ENCODE measurements around the gene SEH1L.
"Not testable (repeated sequence)": the region's sequence is repeated elsewhere in the genome, so short reads cannot be mapped to it uniquely, and the experiment has no call there.

SEH1L gene

DNA sequence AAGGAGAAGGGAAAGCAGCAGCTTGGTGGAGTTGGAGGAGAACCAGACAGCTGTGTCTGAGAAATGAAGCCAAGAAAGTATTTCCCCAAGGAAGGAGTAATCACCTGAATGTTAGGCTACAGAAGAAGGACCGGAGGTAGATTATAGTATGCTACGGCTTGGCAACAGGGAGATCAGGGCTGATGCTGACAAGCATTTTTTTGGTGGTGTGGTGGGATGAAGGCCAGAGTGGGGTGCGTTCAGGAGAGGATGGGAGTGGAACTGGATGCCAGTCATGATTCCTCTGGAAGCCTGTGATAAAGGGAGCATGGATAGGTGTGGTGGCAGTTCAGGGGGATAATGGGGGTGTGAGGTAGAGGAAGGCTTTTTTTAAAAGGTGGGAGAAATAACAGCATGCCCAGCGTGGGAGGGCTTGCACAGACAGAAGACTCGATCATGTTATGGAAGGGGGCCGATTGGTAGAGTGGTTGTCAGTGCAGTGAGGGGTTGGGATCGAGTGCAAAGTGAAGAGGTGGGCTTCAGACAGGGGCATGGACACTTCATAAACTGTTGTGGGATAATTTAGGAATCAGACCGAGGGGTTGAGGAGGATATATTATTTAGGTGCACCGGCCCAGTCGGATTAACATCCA is 49.0 kb downstream of the SEH1L start:
- no peak for DNase-seq

DNA sequence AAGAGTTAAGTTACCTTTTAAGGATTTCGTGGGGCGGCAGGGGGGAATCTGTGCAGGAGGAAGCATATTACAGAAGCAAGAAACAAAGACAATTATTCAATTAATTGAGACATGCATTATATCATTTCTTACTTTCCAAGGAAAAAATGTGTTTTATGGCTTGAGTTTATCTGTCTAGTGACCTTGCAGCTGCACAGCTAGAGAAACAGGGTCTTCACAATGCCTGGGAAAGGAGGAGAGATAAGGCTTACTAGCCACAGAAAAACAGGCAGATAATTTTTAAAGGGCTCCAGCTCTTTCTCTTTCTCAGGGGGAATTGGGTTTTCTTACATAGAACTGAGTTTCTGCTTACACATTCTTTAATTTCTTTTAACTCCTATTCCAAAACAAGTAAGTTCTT is 49.5 kb downstream of the SEH1L start:
- not testable (repeated sequence) for DNase-seq

DNA sequence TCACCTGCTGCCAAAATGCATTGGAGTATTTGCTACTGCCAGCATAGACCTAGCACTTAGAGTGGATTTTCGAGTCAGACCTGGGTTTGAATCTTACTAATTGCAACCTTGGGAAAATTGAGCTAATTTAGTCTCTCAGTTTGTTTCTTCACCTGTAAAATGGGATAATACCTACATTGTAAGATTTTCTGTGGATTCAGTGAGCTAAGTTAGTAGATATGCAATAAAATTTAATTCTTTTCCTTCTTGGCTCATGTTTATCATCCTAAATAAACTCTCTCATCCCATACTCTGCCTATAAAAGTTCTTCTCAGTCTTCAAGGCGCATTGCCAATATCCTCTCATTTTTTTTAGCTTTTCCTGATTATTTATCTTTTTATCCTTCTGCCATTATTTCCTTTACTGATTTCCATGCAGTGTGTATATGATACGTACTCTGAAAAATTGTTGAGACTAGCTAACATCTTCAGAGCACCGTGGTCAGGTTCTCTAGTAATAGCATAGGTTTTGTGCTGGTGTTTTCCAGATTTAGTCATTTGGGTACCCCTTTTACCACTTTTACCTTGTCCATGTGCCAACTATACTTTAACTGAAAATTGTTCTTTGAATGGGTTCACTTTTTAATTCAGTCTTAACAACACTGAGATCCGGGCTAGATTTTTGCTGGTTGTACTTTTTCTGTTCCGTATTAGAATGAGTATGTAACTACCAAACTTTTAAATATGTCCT is 50.7 kb downstream of the SEH1L start:
- DNase-seq, result no peak

DNA sequence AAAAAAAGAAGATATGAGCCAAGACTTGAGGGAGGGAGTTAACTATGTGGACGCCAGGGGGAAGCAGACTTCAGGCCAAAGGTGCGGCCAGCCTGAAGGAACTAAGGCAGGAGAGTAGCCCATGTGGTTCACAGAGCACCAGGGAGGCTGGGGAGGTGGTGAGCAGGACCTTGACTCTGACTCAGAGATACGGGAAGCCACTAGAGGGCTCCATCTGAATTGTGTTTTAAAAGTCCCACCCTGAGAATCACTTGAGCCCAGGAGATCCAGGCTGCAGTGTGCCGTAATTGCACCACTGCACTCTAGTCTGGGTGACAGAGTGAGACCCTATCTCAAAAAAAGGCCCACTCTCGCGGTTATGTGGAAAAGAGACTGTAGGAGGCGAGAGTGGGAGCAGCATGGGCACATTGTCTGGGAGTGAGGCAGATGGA is 55.7 kb downstream of the SEH1L start:
- no peak for DNase-seq

GRCh38 chr18:13004396-13004795 is 56.6 kb downstream of the SEH1L start:
- no peak for DNase-seq

GRCh38 chr18:13005289-13005688 is 57.5 kb downstream of the SEH1L start:
- no peak for DNase-seq

- no peak for DNase-seq
These were observed 58.9 kb downstream of the SEH1L start for GRCh38 chr18:13006531-13007247.

DNA sequence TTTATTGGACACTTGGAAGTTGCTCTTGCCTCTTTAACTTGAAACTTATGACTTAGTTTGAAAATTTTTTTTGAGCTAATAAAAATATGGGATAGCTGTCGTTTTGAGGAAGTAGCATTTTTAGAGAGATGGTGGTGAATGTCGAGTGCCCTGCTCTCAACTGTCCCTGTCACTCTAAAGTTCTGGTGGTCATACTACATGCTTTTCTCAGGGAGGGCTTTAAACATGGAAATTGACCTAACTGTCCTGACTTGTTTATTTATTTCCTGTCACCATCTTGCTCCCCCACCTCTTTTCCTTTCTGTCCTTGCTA is 59.4 kb downstream of the SEH1L start:
- no peak for DNase-seq

DNA sequence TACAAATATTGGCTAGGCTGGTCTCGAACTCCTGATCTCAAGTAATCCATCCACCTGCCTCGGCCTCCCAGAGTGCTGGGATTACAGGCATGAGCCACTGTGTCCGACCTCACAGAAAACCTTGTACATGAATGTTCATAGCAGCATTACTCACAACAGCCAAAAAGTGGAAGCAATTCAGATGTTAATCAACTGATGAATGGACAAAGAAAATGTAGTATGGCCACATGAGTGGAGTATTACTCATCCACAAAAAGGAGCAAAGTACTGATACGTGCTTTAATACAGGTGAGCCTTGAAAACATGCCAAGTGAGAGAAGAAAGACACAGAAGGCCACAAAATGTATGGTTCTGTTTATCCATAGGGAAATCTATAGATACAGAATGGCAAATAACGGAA is 63.9 kb downstream of the SEH1L start:
- no peak for DNase-seq

GRCh38 chr18:13014232-13014631 is 66.4 kb downstream of the SEH1L start:
- DNase-seq, result no peak

- DNase-seq, result no peak
These were observed 67.0 kb downstream of the SEH1L start for GRCh38 chr18:13014818-13015217.

DNA sequence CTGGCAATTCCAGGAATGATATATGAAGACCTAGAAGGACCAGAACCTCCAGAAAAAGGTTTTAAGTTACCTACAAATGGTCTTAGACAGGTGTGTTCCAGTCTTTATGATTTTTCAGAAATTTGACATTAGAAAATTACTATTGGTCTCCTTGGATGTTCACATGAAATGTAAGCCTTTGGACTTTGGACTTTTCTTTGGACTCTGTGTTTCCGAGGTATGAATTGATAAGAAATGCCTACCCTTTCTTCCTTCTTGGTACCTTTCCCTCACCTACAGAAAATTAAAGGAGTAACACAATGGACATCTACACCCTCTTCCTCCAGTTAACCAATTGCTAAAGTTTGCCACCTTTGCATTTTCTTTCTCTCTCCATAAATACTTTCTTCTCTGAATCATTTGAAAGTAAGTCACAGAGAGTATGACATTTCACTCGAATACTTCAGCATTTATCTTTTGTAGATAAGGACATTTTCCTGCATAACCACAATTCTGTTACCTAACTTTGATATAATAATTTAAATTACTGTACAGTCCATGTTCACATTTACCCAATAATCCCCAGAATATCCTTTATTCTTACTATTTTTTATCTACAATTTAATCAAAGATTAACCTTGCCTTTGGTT is 69.5 kb downstream of the SEH1L start:
- no peak for DNase-seq

DNA sequence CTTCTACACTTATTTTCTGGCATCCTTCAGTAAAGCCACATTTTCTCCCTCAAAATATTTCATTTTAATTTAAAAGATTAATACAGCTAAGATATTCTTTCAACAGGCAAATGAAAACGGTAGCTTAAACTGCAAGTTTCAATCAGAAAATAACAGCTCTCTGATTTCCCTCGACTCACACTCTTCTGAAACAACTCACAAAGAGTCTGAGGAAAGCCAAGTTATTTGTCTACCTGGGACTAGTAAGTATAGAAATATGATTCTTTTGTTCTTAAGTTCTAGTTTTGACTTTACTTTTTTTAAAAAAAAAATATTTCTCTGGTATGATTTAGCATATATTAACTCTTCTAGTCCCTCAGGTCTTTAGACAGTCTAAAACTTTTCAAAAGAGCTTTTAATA is 70.6 kb downstream of the SEH1L start:
- no peak for DNase-seq

GRCh38 chr18:13019301-13019700 is 71.5 kb downstream of the SEH1L start:
- no peak for DNase-seq

DNA sequence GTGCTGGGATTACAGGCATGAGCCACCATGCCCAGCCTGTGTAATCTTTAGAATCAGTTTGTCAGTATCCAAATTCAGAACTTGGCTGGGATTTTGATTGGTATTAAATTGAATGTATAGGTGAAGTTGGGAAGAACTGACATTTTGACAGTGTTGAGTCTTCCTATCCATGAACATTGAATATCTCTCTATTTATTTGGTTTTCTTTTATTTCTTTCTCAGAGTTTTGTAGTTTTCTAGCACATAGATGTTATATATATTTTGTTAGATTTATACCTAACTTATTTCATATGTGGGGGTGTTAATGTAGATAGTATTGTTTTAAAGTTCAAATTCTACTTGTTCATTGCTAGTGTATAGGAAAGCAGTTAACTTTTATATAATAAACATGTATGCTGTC is 74.8 kb downstream of the SEH1L start:
- DNase-seq, result no peak

DNA sequence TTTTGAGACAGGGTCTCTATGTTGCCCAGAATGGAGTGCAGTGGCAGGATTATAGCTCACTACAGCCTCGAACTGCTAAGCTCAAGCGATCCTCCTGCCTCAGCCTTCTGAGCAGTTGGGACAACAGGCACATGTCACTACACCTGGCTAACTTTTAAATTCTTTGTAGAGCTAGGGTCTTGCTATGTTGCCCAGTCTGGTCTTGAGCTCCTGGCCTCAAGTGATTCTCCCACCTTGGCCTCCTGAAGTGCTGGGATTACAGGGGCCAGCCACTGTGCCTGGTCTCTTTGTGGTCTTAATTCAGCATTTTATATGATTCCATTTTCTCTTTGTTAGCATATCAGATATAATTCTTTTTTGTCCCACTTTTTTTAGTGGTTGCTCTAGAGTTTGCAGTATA is 77.4 kb downstream of the SEH1L start:
- no peak for DNase-seq

- no peak for DNase-seq
These were observed 78.9 kb downstream of the SEH1L start for GRCh38 chr18:13026583-13027270.

DNA sequence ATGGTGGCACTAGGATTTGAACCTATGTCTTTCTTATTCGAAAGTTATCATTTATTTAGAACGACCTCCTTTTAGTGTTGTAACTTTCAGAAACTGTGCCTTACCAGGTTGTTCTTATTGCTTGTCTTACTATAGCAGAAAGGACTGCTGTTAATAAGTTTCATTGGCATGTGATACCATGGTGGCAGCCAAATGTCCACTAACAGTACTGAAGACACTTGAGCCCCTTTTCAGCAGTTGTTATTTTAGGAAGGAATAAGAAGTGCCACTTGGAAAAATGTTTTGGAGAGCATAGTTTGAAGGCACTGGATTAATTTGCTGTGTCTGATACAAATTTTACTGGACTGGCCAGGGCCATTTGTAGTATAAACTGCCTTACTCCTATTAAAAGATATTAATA is 81.1 kb downstream of the SEH1L start:
- no peak for DNase-seq

- no peak for DNase-seq
These were observed 84.4 kb downstream of the SEH1L start for GRCh38 chr18:13032173-13032572.

DNA sequence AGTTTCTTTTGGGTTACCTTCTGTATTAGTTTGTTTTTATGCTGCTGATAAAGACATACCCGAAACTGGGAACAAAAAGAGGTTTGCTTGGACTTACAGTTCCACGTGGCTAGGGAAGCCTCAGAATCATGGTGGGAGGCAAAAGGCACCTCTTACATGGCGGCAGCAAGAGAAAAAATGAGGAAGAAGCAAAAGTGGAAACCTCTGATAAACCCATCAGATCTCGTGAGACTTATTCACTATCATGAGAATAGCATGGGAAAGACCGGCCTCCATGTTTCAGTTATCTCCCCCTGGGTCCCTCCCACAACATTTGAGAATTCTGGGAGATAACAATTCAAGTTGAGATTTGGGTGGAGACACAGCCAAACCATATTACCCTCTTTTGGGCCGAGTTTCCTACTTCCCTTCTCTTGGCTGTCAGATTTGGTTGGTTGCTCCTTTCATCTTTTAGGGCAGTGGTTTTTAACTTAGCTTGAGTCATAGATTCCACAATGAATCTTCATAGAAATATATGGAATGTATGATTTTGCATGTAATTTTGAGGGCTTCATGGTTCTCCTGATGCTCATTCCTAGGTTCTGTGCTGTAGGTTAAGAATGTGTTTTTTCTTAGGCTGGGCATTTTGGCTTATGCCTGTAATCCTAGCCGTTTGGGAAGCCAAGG is 87.6 kb downstream of the SEH1L start:
- no peak for DNase-seq

DNA sequence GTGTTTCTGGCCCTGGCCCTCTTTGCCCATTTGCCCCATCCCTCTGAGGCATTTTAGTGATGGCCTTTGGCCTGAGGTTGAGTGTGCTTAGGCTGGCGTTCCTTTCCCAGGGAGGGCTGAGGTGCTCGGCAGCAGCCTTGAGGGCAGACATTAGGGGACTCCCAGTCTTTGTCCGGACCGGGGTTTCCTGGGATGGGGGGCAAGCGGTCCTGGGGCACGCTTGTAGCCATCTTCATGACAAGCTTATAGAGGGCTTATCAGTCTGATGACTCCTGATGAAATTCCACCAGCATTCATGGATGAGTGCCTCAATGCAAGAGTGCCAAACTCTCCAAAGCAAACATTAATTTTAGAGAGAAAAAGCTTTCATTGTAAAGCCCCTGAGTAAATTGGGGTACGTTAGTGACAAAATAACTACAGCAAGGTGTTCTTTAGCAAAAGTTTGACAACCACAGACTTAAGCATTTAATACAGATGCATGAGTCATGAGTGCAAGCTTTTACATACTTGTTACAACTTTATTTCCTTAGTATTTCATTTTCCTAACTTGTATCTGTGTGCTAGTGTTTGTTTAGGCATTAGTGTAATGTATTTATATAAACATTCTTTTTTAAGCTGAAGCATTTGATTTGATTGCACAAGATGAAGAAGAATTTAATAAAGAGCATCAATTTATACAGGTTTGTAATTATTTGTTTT is 89.0 kb downstream of the SEH1L start:
- DNase-seq, result no peak
